Hematopoietic multipotent progenitor cell treated with erythropoietin and hydrocortisone succinate and interleukin-3 and kit ligand, for 17 days (in vitro differentiated cells): Measurements from ENCODE around the gene GATB.
A peak's percentile ranks its signal among the peaks of the same experiment; 100 is the strongest.

Source experiments
- DNase-seq: peaks from one replicate; pipeline ENCODE4 v3.0.0-alpha.2; 2015; ENCODE audit warnings: low spot score

Gene GATB

DNA sequence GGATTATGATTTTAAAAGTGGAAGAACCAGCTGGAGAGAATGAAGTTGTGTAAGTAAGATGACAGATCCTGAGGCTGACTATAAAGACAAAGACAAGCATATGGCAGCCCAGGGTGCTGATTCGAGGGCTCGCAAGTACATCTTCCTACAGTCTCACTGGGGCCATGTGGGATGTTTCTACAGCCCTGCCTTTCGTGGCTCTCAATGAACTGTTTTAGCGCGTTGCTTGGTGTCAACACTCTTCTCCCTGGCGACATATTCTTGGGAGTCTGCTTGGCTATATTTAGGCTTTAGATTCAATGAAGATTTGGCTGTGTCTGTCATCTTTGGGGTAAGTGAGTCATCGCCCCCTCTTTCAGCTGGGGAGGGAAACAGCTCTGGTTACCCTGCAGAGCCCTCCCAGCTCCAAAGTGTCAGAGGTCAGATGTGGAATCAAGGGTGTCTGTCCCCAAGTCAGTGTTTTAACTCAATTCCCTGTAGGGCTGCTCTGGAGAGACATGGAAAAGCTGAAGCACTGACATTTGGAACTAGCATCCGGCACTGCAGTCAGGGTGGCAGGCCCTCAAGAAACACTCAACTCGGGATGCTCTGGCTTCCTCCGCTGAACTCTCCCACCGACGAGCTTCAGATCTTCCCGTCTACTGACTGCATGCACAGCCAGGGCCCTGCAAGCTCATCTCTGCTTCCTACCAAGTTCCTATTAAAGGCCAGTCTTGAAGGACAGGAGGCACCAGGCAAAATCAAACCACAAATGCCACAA, 65.7 kb downstream of the GATB start:
- DNase-seq = no peak

- no peak for DNase-seq
These were observed 67.8 kb downstream of the GATB start for GRCh38 chr4:151692821-151693673.

- DNase-seq = no peak
These were observed 68.4 kb downstream of the GATB start for GRCh38 chr4:151692443-151692782.

DNA sequence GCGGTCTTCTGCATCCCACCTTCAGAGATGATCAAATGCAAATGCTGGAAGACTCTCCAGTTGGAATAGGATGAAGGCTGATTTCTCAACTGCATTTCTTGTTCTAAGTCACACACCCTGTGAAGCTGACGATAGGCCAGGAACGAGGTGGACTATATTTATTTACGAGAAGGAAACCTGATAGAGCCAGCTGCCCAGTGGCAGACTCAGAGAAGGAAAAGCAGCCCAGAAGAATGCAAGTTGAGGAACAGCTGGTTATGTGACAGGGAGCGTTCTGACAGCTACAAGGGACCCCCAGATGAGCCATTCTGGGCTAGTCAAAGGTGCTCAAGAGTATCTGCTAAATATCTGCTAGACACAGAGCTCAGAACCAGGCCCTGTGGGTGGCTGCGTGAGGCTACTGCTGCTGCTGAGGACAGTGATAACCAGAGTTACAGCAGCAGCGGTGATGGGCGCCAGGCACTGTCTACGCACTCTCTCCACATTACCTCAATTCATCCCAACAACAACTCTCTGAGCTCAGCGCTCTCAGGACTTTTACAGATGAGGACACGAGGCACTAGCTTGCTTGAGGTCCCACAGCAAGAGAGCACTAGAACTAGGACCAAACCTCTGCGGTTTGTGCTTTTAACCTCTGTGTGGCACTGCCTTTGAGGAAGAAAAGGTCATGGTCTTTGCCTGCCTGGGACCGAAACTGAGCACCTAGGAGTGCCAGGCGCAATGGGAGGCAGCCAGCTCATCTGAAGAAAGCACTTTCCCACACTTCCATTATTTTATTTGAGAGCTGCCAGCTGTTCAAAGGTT, 69.0 kb downstream of the GATB start:
- no peak for DNase-seq

GRCh38 chr4:151690876-151691275, 69.9 kb downstream of the GATB start:
- no peak for DNase-seq

- no peak for DNase-seq
These were observed 70.5 kb downstream of the GATB start for GRCh38 chr4:151690164-151690870.

DNA sequence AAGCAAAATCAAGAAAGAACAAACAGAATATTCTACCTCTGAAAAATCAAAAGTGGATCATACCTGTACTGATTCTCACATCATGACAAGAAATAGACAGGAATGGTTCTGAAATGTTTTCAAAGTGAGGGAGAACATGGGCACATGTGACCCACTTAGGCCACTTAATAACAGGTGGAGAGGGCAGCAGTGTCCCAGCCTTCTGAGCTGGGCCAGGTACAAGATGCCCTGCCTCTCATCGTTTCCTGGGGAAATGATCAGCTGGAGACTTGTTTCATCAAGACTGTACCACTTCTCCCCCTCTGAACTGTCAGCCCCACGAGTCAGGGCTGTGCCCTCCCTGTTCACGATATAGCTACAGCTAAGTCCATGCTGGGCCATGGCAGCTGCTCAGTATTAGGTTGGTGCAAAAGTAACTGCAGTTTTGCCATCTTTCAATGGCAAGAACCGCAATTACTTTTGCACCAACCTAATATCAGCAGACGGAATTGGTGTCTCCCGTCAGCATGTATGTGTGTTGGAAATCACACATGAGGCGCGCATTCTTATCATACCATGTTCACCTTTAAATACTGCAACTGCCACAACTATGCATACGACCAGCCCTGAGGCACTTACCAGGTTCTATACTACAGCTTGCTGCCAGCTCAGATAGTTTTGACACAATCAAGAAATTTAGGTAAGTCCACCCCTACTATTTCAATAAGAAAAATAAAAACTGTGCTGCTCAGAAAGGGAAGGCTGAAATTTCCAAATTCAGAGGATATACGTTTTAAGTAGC, 71.4 kb downstream of the GATB start:
- no peak for DNase-seq

- DNase-seq = no peak
These were observed 72.1 kb downstream of the GATB start for GRCh38 chr4:151688785-151689043.

- DNase-seq = no peak
These were observed 72.6 kb downstream of the GATB start for GRCh38 chr4:151688003-151688784.

GRCh38 chr4:151687021-151687640, 73.7 kb downstream of the GATB start:
- DNase-seq = no peak

DNA sequence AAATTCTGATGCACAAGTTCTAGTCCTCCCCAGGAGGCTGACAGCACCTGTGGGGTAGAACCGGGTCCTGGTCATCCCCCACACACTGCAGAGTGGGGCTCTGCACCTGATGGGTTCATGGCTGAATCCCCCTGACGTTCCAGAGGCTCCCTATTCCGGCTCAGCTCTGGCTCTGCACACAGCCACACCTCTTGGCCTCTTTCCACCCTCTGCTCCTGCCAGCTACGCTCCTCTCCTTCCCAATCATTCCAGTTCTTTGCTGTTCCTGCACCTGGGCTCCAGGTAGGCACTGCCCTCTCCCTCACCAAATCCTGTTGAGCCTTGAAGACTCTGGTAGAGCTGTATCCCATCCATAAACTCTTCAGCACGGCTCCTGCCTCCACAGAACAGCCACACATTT, 75.5 kb downstream of the GATB start:
- no peak for DNase-seq

- DNase-seq = no peak
These were observed 79.7 kb downstream of the GATB start for GRCh38 chr4:151681085-151681484.

DNA sequence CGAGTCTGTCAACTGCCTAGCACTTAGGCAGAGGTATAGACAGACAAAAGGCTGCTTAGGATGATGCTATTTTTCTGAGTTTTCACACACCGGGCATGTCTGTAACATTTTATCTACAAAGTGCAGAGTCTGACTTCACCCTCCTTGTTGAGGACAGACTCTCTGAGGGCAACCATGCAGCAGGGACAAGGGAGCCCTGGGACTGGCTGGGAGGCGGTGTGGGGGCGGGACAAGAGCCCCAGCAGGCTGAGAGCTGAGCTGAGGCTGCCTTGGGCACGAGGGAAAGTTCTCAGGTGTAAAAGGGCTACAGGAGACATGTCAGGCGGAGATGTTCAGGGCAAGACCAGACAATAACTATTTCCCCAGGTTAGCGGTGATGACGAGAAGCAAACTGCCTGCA, 81.6 kb downstream of the GATB start:
- DNase-seq = peak; percentile 80

DNA sequence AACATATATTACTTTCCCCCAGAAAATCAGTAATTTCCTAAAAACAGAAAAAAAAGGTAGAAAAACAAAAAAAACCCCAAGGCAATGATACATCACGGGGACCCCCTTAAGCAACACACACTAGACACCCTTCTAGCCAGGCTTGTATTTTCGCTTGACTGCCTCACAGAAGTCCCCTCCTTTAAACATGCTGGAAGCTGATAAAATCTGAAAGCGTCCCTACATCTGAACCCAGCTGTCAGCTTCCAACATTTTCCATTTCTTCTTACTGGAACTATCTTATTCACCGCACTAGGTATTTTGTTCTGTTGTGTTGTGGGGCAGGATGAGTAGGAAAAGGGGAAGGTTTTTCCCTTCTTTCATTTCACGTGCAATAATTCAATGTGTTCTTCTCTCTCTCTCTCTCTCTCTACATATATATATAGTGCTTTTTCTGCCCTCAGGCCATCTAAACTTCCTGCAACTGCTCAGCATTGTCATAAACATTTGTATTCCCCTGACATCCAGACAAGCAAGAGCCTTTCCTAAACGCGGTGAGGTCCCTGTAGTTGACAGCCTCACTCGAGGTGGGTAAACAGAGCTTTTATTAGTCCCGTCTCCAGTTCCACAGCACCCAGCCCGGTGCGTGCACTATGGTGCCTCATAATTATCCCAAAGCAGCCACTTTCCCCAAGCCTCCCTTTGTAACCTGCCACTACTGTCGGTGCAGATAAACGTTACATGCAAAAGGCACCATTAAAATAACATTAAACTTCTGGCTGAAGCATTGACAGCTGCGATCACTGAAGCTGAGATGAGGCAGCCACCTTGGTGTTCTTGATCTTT, 82.5 kb downstream of the GATB start:
- peak; percentile 28 for DNase-seq

DNA sequence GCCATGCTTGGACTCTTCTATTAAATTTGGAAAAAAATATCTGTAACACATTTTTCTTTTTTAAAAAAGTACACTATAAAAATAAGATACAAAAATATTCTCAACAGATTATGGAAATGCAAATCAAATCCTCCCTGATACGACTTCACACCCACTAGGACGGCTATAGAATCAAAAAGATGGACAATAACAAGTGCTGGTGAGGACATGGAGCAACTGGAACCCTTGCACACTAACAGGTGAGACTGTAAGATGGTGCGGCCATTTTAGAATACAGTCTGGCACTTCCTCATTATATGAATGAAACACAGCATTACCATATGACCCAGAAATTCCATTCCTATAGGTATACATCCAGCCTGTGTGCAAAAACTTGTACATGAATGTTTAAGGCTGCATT, 83.6 kb downstream of the GATB start:
- no peak for DNase-seq

GRCh38 chr4:151676301-151676700, 84.5 kb downstream of the GATB start:
- no peak for DNase-seq

GRCh38 chr4:151675411-151675971, 85.3 kb downstream of the GATB start:
- peak; percentile 44 for DNase-seq

- no peak for DNase-seq
These were observed 85.9 kb downstream of the GATB start for GRCh38 chr4:151674804-151675391.
